NCI-H446 (cell line): ENCODE data around the gene SOCS4.

Experiments used
- DNase-seq, 2 experiments: peaks; one replicate each; lab custom pipeline; 2025; lab: John Stamatoyannopoulos, UW

The SOCS4 gene

GRCh38 chr14:55088356-55088755, 61.3 kb downstream of the SOCS4 start:
- DNase-seq = no peak

GRCh38 chr14:55092341-55092740, 65.3 kb downstream of the SOCS4 start:
- no peak for DNase-seq

- DNase-seq = no peak
These were observed 67.5 kb downstream of the SOCS4 start for GRCh38 chr14:55094292-55095157.

- no peak for DNase-seq
These were observed 71.0 kb downstream of the SOCS4 start for GRCh38 chr14:55097881-55098560.

- no peak for DNase-seq
These were observed 71.5 kb downstream of the SOCS4 start for GRCh38 chr14:55098561-55098898.
